H1 (cell line): ENCODE results near the gene MED23. TPM values are rescaled to one million over a fixed set of nuclear protein-coding genes. Genes with fewer than 3 reads are reported as not detected.

Experiments
- BCL11A ChIP-seq, 2 experiments: IDR thresholded peaks; one replicate each; pipeline ENCODE4 v1.6.1; 2011; ENCODE audit warnings: low read depth in 2 of 2, low read length in 2 of 2, mild to moderate bottlenecking in 2 of 2
- CHD1 ChIP-seq: IDR thresholded peaks from 2 replicates; pipeline ENCODE4 v1.6.1; 2012; ENCODE audit warnings: low read depth, low read length, improper control_type of control experiment
- CHD7 ChIP-seq: fragments of 300-600 bp; sonication (generic); IDR thresholded peaks from 2 replicates; pipeline ENCODE4 v1.7.1; 2012; ENCODE audit warnings: low read length, moderate library complexity, mild to moderate bottlenecking, inconsistent platforms; ENCODE audit not compliant: insufficient replicate concordance
- GTF2F1 ChIP-seq: IDR thresholded peaks from 2 replicates; pipeline ENCODE4 v1.6.1; 2012; ENCODE audit warnings: low read depth, low read length, improper control_type of control experiment, borderline replicate concordance
- JUN ChIP-seq: IDR thresholded peaks from 2 replicates; pipeline ENCODE4 v1.6.1; 2011; ENCODE audit warnings: low read depth, mild to moderate bottlenecking, improper control_type of control experiment, low read length
- PHF8 ChIP-seq: fragments of 200-600 bp; sonication (generic); conservative IDR thresholded peaks from 2 replicates; pipeline ENCODE4 v1.7.1; 2012; ENCODE audit warnings: low read depth, mild to moderate bottlenecking, inconsistent platforms, low read length, moderate library complexity
- POU5F1 ChIP-seq: IDR thresholded peaks from 2 replicates; pipeline ENCODE4 v1.6.1; 2011; ENCODE audit warnings: low read depth, mild to moderate bottlenecking, low read length, moderate library complexity
- RNF2 ChIP-seq: fragments of 200-900, 300-1000 bp; sonication (generic); IDR thresholded peaks from 2 replicates; pipeline ENCODE4 v1.7.1; 2016; ENCODE audit warnings: borderline replicate concordance, low read depth, mild to moderate bottlenecking, antibody characterized with exemption, low read length; ENCODE audit not compliant: poor library complexity, severe bottlenecking; ENCODE audit errors: missing control alignments
- SIN3A ChIP-seq, 2 experiments: IDR thresholded peaks in 1 of 2; conservative IDR thresholded peaks in 1 of 2; 2 replicates each; pipeline ENCODE4 v1.6.1; 2011 to 2012; ENCODE audit warnings: low read length in 2 of 2, improper control_type of control experiment in 1 of 2, low read depth in 1 of 2, mild to moderate bottlenecking in 1 of 2
- SP1 ChIP-seq: IDR thresholded peaks from 2 replicates; pipeline ENCODE4 v1.6.1; 2011; ENCODE audit warnings: low read depth, low read length
- SUZ12 ChIP-seq: fragments of 200-600 bp; sonication (generic); IDR thresholded peaks from 2 replicates; pipeline ENCODE4 v1.6.1; 2012; ENCODE audit warnings: mild to moderate bottlenecking, inconsistent platforms, low read length, moderate library complexity, mixed read lengths
- TBP ChIP-seq: IDR thresholded peaks from 2 replicates; pipeline ENCODE4 v1.6.1; 2011; ENCODE audit warnings: low read depth, low read length, improper control_type of control experiment
- polyA plus RNA-seq, 7 experiments: library from polyadenylated mRNA; depleted of rRNA in 3 of 7; stranded (reverse) in 5 of 7; unstranded in 2 of 7; fragments of >200 nt in 5 of 7; fragments of 200-250 nt in 2 of 7; gene quantifications; 1 replicate in 5 of 7; 2 replicates in 1 of 7; 4 replicates in 1 of 7; pipeline versions ENCODE4 v1.2.1 to v1.2.3, GENCODE V29; 2011 to 2013; ENCODE audit warnings: missing spikeins in 2 of 7, mixed read lengths in 2 of 7
- total RNA-seq: library from RNA; stranded (reverse); fragmentation: NEBNext Ultra II Directional; extraction: Animal tissue kit (Norgen Biotek cat#: 25700); gene quantifications from 2 replicates; pipeline ENCODE4 v1.2.1, GENCODE V29; 2021

The MED23 gene
- total and polyA plus RNA-seq, 2 of the 8 experiments (the other 6 are each of a cell fraction or from before 2014, with no cell fraction given) = 10.5 to 13.0 TPM

GRCh38 chr6:131581523-131581922 is 46.5 kb downstream of the MED23 start (continued):
- TF ChIP-seq CHD7 = no peak
- no peak for TF ChIP-seq JUN
- TF ChIP-seq PHF8 = no peak
- TF ChIP-seq RNF2 = no peak
- TF ChIP-seq GTF2F1 = no peak
- no peak for TF ChIP-seq TBP
- no peak for TF ChIP-seq SP1
- TF ChIP-seq BCL11A (IDR thresholded peaks at IDR 0.05; ENCODE audit: low read depth in 2 of 2, low read length in 2 of 2) = no peak
- TF ChIP-seq SIN3A (conservative IDR thresholded peaks at IDR 0.05 in 1 of 2, IDR thresholded peaks at IDR 0.05 in 1 of 2; ENCODE audit: low read depth in 1 of 2, low read length in 2 of 2) = no peak
- TF ChIP-seq POU5F1 = no peak
- TF ChIP-seq SUZ12 = no peak
- no peak for TF ChIP-seq CHD1
